Natural killer cell (primary cell): Measurements from ENCODE around the gene TM9SF2. TPM values are rescaled to one million over a fixed set of nuclear protein-coding genes. Genes with fewer than 3 reads are reported as not detected.

Experiments
- ATAC-seq, 3 donors: fragments of 150-1000 bp in 2 of 3; fragments of 200-7000 bp in 1 of 3; cut with Tn5 transposase; 1 replicate in 1 of 3; 2 replicates in 2 of 3; pipeline ENCODE4 v1.10.0; 2021; ENCODE audit warnings: mild to moderate bottlenecking in 2 of 3, moderate library complexity in 2 of 3
- DNase-seq, 2 donors: peaks; one replicate each; pipeline versions ENCODE4 v3.0.0 to v3.0.0-alpha.2; 2013 to 2021; ENCODE audit warnings: mixed read lengths in 1 of 2
- H3K27ac ChIP-seq: one replicate; pipeline ENCODE4 v1.5.1; 2013; ENCODE audit warnings: mild to moderate bottlenecking, low read length
- H3K27me3 ChIP-seq: one replicate; pipeline ENCODE4 v1.6.1; 2013; ENCODE audit warnings: low read length; ENCODE audit not compliant: control insufficient read depth, insufficient read depth
- H3K36me3 ChIP-seq: one replicate; pipeline ENCODE4 v1.6.1; 2013; ENCODE audit warnings: low read length; ENCODE audit not compliant: control insufficient read depth, insufficient read depth
- H3K4me1 ChIP-seq: one replicate; pipeline ENCODE4 v1.6.1; 2013; ENCODE audit warnings: low read length; ENCODE audit not compliant: control insufficient read depth, insufficient read depth
- H3K4me3 ChIP-seq: one replicate; pipeline ENCODE4 v1.5.1; 2013; ENCODE audit warnings: low read length
- H3K9me3 ChIP-seq: one replicate; pipeline ENCODE4 v1.6.1; 2013; ENCODE audit warnings: low read length; ENCODE audit not compliant: control insufficient read depth, insufficient read depth
- H3K27ac Mint-ChIP-seq, 2 donors: one replicate each; pipeline ENCODE4 v1.8.0; 2022; ENCODE audit warnings: mild to moderate bottlenecking in 2 of 2, mixed read lengths in 2 of 2, moderate library complexity in 1 of 2
- H3K27me3 Mint-ChIP-seq, 2 donors: one replicate each; pipeline ENCODE4 v1.8.0; 2022; ENCODE audit warnings: low read depth in 2 of 2, mixed read lengths in 2 of 2
- H3K36me3 Mint-ChIP-seq: one replicate; pipeline ENCODE4 v1.8.0; 2022; ENCODE audit warnings: mixed read lengths
- H3K4me1 Mint-ChIP-seq, 2 donors: one replicate each; pipeline ENCODE4 v1.8.0; 2022; ENCODE audit warnings: mixed read lengths in 2 of 2
- H3K4me3 Mint-ChIP-seq: one replicate; pipeline ENCODE4 v1.8.0; 2022; ENCODE audit warnings: mild to moderate bottlenecking, moderate library complexity, mixed read lengths
- H3K9me3 Mint-ChIP-seq, 2 donors: one replicate each; pipeline ENCODE4 v1.8.0; 2022; ENCODE audit warnings: mixed read lengths in 2 of 2
- WGBS: methylation state at CpG from one replicate; pipeline ENCODE4 v1.1.7; 2013; ENCODE audit warnings: missing lambda C conversion rate; ENCODE audit not compliant: insufficient coverage; 5-methylcytosine and 5-hydroxymethylcytosine counted together
- intact Hi-C: fragments of 100-400 bp; cut with micrococcal nuclease; formaldehyde crosslinking; loops from one replicate; pipeline ENCODE4 v1.14.2; 2022
- total RNA-seq, 4 donors: library from RNA; stranded (reverse); fragments of 120-200 nt in 1 of 4; gene quantifications; one replicate each; pipeline versions ENCODE4 v1.2.3 to v1.2.4, GENCODE V29; 2013 to 2022
- TF ChIP-seq, protein P1 (sequence below): fragments of 200-600 bp; IDR thresholded peaks from one replicate; pipeline ENCODE4 v1.8.0; 2022; ENCODE audit warnings: antibody characterized with exemption

TM9SF2 gene
- total RNA-seq, 3 donors from 2014 or later (not counting 1 experiment from before 2014, with no cell fraction given), result 41.8 to 62.1 (median 51.4) TPM

DNA sequence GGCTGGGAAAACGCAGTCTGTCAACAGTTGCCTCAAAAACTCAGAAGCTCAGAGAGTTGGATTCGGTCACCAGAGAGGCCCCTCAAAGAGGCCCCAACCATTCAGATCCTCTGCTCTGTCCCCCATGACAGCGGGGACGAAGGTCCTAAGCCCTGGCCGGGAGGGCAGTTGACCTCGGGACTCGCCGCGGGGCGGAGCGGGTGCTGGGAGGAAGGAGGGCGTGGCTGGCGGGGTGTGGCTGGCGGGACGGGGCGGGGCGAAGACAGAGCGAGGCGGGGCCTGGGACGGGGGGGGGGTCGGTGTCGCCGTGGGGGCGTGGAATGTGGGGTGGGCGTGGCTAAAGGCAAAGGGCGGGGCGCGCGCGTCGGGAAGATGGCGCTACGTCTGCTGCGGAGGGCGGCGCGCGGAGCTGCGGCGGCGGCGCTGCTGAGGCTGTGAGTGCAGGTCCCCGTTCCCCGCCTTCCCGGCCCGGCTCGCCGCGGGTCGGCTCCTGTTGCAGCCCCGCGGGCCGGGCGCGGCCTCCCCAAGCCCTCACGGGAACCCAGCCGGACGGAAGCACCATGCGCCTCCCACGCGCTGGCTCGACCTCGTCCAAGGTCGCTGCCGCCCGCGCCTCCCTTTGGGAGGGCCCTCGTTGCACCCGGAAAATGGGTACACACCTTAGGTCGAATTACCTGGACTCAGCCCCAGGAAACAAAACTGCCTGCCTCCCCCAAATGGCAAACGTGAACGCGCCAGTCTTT lies 105.2 kb downstream of the TM9SF2 start, which contains the start of gene CLYBL:
CLYBL (plus strand) TSS at position 367 of the 743 bp plus-strand sequence.
- TF ChIP-seq, protein P1, sequence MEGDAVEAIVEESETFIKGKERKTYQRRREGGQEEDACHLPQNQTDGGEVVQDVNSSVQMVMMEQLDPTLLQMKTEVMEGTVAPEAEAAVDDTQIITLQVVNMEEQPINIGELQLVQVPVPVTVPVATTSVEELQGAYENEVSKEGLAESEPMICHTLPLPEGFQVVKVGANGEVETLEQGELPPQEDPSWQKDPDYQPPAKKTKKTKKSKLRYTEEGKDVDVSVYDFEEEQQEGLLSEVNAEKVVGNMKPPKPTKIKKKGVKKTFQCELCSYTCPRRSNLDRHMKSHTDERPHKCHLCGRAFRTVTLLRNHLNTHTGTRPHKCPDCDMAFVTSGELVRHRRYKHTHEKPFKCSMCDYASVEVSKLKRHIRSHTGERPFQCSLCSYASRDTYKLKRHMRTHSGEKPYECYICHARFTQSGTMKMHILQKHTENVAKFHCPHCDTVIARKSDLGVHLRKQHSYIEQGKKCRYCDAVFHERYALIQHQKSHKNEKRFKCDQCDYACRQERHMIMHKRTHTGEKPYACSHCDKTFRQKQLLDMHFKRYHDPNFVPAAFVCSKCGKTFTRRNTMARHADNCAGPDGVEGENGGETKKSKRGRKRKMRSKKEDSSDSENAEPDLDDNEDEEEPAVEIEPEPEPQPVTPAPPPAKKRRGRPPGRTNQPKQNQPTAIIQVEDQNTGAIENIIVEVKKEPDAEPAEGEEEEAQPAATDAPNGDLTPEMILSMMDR, result no peak
- Histone ChIP-seq H3K27ac (peak within 1 kb of the TSS; percentile 69), H3K9me3 (no peaks in the 10 kb centered on the region), H3K4me3 (peak within 1 kb of the TSS; percentile 77), H3K4me1 (peaks cover 26% of the 10 kb centered on the region), H3K27me3 (no peaks in the 10 kb centered on the region), H3K36me3 (no peaks in the 10 kb centered on the region)
- intact Hi-C loops, result loop anchor here (1.0 kb wide), 1 partner anchor 164 kb away; no protein-coding TSS in a partner anchor
- peak within 1 kb of the TSS; percentile 89 for H3K4me3 Mint-ChIP-seq
- H3K4me1 Mint-ChIP-seq, result peaks cover 23 to 25% of the 10 kb centered on the region in 2 donors
- H3K36me3 Mint-ChIP-seq, result no peaks in the 10 kb centered on the region
- DNase-seq (peak; percentile 87 to 94), ATAC-seq (peak; percentile 93 to 97 (median 95))
- under 1% methylated on average over 72 of the region's 73 CpGs for WGBS
- no peaks in the 10 kb centered on the region for H3K9me3 Mint-ChIP-seq
- peaks cover 0 to 4% of the 10 kb centered on the region in 2 donors for H3K27me3 Mint-ChIP-seq
- H3K27ac Mint-ChIP-seq, result peak within 1 kb of the TSS; percentile 78 to 88

DNA sequence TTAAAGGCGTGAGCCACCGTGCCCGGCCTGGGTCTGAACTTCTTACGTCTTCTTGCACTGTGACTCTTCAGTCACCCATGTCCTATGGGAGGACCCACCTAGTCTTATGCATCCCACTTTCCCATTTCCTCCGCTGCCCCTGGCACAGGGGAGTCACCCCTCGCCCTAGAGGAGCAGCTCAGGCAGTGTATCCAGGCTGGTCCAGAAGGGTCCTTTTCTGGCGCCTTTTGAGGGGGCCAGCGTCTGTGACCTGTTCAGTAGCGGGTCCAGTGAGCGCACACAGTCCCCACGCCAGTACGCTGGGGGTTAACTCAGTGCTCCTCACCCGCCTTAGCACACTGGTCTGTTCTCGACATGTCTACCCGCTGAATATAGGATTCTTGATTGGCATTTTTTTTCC lies 107.1 kb downstream of the TM9SF2 start:
- Mint-ChIP-seq H3K27ac (no peak overlapping the region), H3K4me1 (peaks cover 9 to 23% of the 10 kb centered on the region in 2 donors), H3K36me3 (no peaks in the 10 kb centered on the region), H3K9me3 (no peaks in the 10 kb centered on the region), H3K4me3 (peak overlapping the region; percentile 29), H3K27me3 (peaks cover 0 to 4% of the 10 kb centered on the region in 2 donors)
- TF ChIP-seq, protein P1, result no peak
- H3K36me3 ChIP-seq, result no peaks in the 10 kb centered on the region
- 98% methylated on average over 15 of the region's 15 CpGs for WGBS
- intact Hi-C loops, result no loop called here
- no peak overlapping the region for H3K27ac ChIP-seq
- H3K4me1 ChIP-seq, result peaks cover 17% of the 10 kb centered on the region
- H3K4me3 ChIP-seq, result no peak overlapping the region
- no peak for ATAC-seq
- no peak for DNase-seq
- H3K27me3 ChIP-seq, result no peaks in the 10 kb centered on the region
- H3K9me3 ChIP-seq, result no peaks in the 10 kb centered on the region

DNA sequence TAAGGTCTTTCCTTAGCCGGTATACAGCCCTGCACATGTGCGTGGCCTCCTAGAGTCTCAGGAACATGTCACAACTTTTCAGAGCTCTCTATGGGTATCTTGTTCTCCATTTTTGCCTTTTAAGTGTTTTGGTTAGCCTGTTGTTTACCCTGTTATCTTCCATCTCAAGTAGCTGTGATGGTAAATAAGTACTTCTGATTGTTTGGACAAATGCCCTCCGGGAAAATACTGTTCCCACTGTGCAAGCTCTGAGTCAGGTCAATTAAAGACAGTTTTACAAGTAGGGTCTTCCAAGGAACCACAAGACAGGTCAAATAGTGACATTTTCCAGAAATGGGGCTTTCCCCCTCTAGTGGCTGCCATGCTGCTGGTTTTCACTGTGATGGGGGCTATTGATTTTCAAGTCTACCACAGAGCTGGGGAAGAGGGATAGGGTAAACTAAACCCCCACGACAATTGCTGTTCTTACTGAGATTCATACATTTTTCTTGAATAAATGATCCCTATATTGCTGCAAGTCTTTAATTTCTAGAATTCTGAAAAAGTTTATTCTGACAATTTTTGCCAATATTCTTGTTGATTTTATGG lies 109.5 kb downstream of the TM9SF2 start:
- H3K4me3 ChIP-seq, result no peak overlapping the region
- no peak overlapping the region for H3K27ac ChIP-seq
- Mint-ChIP-seq H3K4me1 (peaks cover 13 to 27% of the 10 kb centered on the region in 2 donors), H3K36me3 (no peaks in the 10 kb centered on the region), H3K27ac (no peak overlapping the region), H3K27me3 (peaks cover 0 to 6% of the 10 kb centered on the region in 2 donors), H3K9me3 (no peaks in the 10 kb centered on the region), H3K4me3 (no peak overlapping the region)
- no peaks in the 10 kb centered on the region for H3K9me3 ChIP-seq
- H3K27me3 ChIP-seq, result no peaks in the 10 kb centered on the region
- TF ChIP-seq, protein P1, result no peak
- no peak for ATAC-seq
- 95% methylated on average over 3 of the region's 4 CpGs for WGBS
- H3K4me1 ChIP-seq, result peaks cover 18% of the 10 kb centered on the region
- H3K36me3 ChIP-seq, result no peaks in the 10 kb centered on the region
- DNase-seq, result no peak
- intact Hi-C loops, result no loop called here

Other genes starting within 250 kb of the TM9SF2 start
- gene GPR18, start 243.1 kb upstream of the TM9SF2 start, total RNA-seq, result 10 to 100 TPM; 11.4 to 41.7 (median 25.5) TPM
- 10 to 100 TPM; 20.0 to 47.0 (median 41.1) TPM for gene GPR183, start 194.1 kb upstream of the TM9SF2 start, total RNA-seq
- gene CLYBL, start 105.2 kb downstream of the TM9SF2 start, total RNA-seq, result 1 to 10 TPM; 5.5 to 7.6 (median 6.1) TPM